Loucy (cell line): ENCODE data around the gene APOBEC3H.

Experiments
- H2AFZ ChIP-seq: fragments of 200-600 bp; sonication (generic); 2 replicates; pipeline ENCODE4 v1.6.0; 2016; ENCODE audit warnings: antibody characterized with exemption, mild to moderate bottlenecking, low read length, moderate library complexity
- H3F3A ChIP-seq: fragments of 200-600 bp; 2 replicates; pipeline ENCODE4 v1.6.0; 2016; ENCODE audit warnings: antibody characterized with exemption, low read depth, mild to moderate bottlenecking
- H3K27me3 ChIP-seq: fragments of 200-600 bp; sonication (generic); 2 replicates; pipeline ENCODE4 v1.6.1; 2014; ENCODE audit warnings: low read length, mild to moderate bottlenecking; ENCODE audit not compliant: insufficient read depth, poor library complexity, severe bottlenecking
- H3K36me3 ChIP-seq: fragments of 200-600 bp; sonication (generic); 2 replicates; pipeline ENCODE4 v1.6.1; 2016; ENCODE audit warnings: low read length; ENCODE audit not compliant: insufficient read depth
- H3K4me1 ChIP-seq: fragments of 200-600 bp; sonication (generic); 2 replicates; pipeline ENCODE4 v1.5.1; 2014; ENCODE audit warnings: low read length, mild to moderate bottlenecking; ENCODE audit not compliant: insufficient read depth, poor library complexity, severe bottlenecking
- H3K4me2 ChIP-seq: fragments of 200-600 bp; sonication (generic); 2 replicates; pipeline ENCODE4 v1.6.0; 2014; ENCODE audit warnings: antibody characterized with exemption, low read length, low read depth, mild to moderate bottlenecking; ENCODE audit not compliant: poor library complexity, severe bottlenecking
- H3K4me3 ChIP-seq: fragments of 200-600 bp; sonication (generic); 2 replicates; pipeline ENCODE4 v1.5.1; 2014; ENCODE audit warnings: low read length, mild to moderate bottlenecking, mixed read lengths; ENCODE audit not compliant: poor library complexity, severe bottlenecking
- H3K79me2 ChIP-seq: fragments of 200-600 bp; sonication (generic); 2 replicates; pipeline ENCODE4 v1.6.1; 2014; ENCODE audit warnings: low read length; ENCODE audit not compliant: insufficient read depth
- H3K9ac ChIP-seq: fragments of 200-600 bp; sonication (generic); 2 replicates; pipeline ENCODE4 v1.6.0; 2014; ENCODE audit warnings: mild to moderate bottlenecking, low read depth, low read length, moderate library complexity; ENCODE audit not compliant: poor library complexity, severe bottlenecking
- H3K9me2 ChIP-seq: fragments of 200-600 bp; sonication (generic); replicated peaks from 2 replicates; pipeline ENCODE4 v1.6.1; 2016; ENCODE audit warnings: low read depth, low read length, mixed read lengths
- H3K9me3 ChIP-seq: fragments of 200-600 bp; sonication (generic); 2 replicates; pipeline ENCODE4 v1.6.1; 2014; ENCODE audit warnings: mild to moderate bottlenecking, antibody characterized with exemption, low read length, low read depth; ENCODE audit not compliant: insufficient read depth
- H4K20me1 ChIP-seq: fragments of 200-600 bp; sonication (generic); 2 replicates; pipeline ENCODE4 v1.6.0; 2014; ENCODE audit warnings: antibody characterized with exemption, low read length, mild to moderate bottlenecking; ENCODE audit not compliant: insufficient read depth, poor library complexity, severe bottlenecking
- EZH2phosphoT487 ChIP-seq: fragments of 200-600 bp; IDR thresholded peaks from 2 replicates; pipeline ENCODE4 v1.6.1; 2018; ENCODE audit warnings: antibody characterized with exemption, mild to moderate bottlenecking, moderate library complexity, borderline replicate concordance
- TF ChIP-seq, protein P1 (sequence below): fragments of 200-600 bp; sonication (generic); conservative IDR thresholded peaks from 2 replicates; pipeline ENCODE4 v1.5.1; 2014; ENCODE audit warnings: mild to moderate bottlenecking, antibody characterized with exemption, low read length

Gene APOBEC3H

GRCh38 chr22:39081016-39081415, 16.0 kb upstream of the APOBEC3H start:
- no peaks in the 10 kb centered on the region for H3K9me2 ChIP-seq
- peaks cover 4% of the 10 kb centered on the region; the same call in 1 of the 2 replicates for H3F3A ChIP-seq
- H3K27me3 ChIP-seq, result no peaks in the 10 kb centered on the region
- TF ChIP-seq, protein P1, sequence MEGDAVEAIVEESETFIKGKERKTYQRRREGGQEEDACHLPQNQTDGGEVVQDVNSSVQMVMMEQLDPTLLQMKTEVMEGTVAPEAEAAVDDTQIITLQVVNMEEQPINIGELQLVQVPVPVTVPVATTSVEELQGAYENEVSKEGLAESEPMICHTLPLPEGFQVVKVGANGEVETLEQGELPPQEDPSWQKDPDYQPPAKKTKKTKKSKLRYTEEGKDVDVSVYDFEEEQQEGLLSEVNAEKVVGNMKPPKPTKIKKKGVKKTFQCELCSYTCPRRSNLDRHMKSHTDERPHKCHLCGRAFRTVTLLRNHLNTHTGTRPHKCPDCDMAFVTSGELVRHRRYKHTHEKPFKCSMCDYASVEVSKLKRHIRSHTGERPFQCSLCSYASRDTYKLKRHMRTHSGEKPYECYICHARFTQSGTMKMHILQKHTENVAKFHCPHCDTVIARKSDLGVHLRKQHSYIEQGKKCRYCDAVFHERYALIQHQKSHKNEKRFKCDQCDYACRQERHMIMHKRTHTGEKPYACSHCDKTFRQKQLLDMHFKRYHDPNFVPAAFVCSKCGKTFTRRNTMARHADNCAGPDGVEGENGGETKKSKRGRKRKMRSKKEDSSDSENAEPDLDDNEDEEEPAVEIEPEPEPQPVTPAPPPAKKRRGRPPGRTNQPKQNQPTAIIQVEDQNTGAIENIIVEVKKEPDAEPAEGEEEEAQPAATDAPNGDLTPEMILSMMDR, result no peak
- TF ChIP-seq EZH2phosphoT487, result no peak
- H3K4me3 ChIP-seq, result peak overlapping the region; percentile 54
- H3K9ac ChIP-seq, result peak overlapping the region; percentile 44
- H3K36me3 ChIP-seq, result no peaks in the 10 kb centered on the region
- H3K9me3 ChIP-seq, result no peaks in the 10 kb centered on the region
- peaks cover 3% of the 10 kb centered on the region for H4K20me1 ChIP-seq
- peaks cover 55% of the 10 kb centered on the region for H3K79me2 ChIP-seq
- no peak overlapping the region for H2AFZ ChIP-seq
- H3K4me2 ChIP-seq, result peak overlapping the region; percentile 64
- H3K4me1 ChIP-seq, result peaks cover 47% of the 10 kb centered on the region

- no peak for TF ChIP-seq EZH2phosphoT487
- TF ChIP-seq, protein P1, result no peak
- Histone ChIP-seq H3K9me2 (no peaks in the 10 kb centered on the region), H3K36me3 (no peaks in the 10 kb centered on the region)
These were observed 15.4 kb upstream of the APOBEC3H start for GRCh38 chr22:39081598-39081997.

GRCh38 chr22:39083212-39084165, 13.6 kb upstream of the APOBEC3H start:
- H4K20me1 ChIP-seq, result peaks cover 3% of the 10 kb centered on the region
- H3K36me3 ChIP-seq, result no peaks in the 10 kb centered on the region
- H3K4me3 ChIP-seq, result no peak overlapping the region
- H3K4me2 ChIP-seq, result peak overlapping the region; percentile 18
- H3K9me3 ChIP-seq, result no peaks in the 10 kb centered on the region
- no peak overlapping the region for H2AFZ ChIP-seq
- H3F3A ChIP-seq, result no peaks in the 10 kb centered on the region
- H3K4me1 ChIP-seq, result peaks cover 58% of the 10 kb centered on the region
- no peaks in the 10 kb centered on the region for H3K27me3 ChIP-seq
- peaks cover 41% of the 10 kb centered on the region for H3K79me2 ChIP-seq
- TF ChIP-seq EZH2phosphoT487, result no peak
- TF ChIP-seq, protein P1, result no peak
- peak overlapping the region; percentile 9 for H3K9ac ChIP-seq
- H3K9me2 ChIP-seq, result no peaks in the 10 kb centered on the region

More at GRCh38 chr22:39081598-39081997, 15.4 kb upstream of the APOBEC3H start:
- Histone ChIP-seq H3K4me2 (peak overlapping the region; percentile 64), H3K79me2 (peaks cover 53% of the 10 kb centered on the region), H3K27me3 (no peaks in the 10 kb centered on the region), H3K9ac (peak overlapping the region; percentile 44), H3F3A (peaks cover 4% of the 10 kb centered on the region; the same call in 1 of the 2 replicates), H3K4me1 (peaks cover 47% of the 10 kb centered on the region), H2AFZ (no peak overlapping the region), H4K20me1 (peaks cover 3% of the 10 kb centered on the region), H3K4me3 (peak overlapping the region; percentile 54), H3K9me3 (no peaks in the 10 kb centered on the region)
